Peyer's patch (tissue), 4 donors: ENCODE results near the gene RAB3A.

Source experiments
- CTCF ChIP-seq, 6 experiments: fragments of 450-650 bp in 4 of 6; fragments of 200-600 bp in 2 of 6; sonication (generic) in 1 of 6; IDR thresholded peaks; one replicate each; pipeline ENCODE4 v1.5.1; 2017 to 2019; ENCODE audit warnings: antibody characterized with exemption in 6 of 6, mild to moderate bottlenecking in 3 of 6, moderate library complexity in 1 of 6
- POLR2A ChIP-seq, 2 donors: fragments of 450-650 bp; IDR thresholded peaks; one replicate each; pipeline ENCODE4 v1.5.1; 2017; ENCODE audit warnings: antibody characterized with exemption in 2 of 2, mild to moderate bottlenecking in 2 of 2, moderate library complexity in 2 of 2

- no peak for TF ChIP-seq POLR2A (IDR thresholded peaks at IDR 0.05)
- no peak for TF ChIP-seq CTCF (IDR thresholded peaks at IDR 0.05)
These were observed 28.9 kb downstream of the RAB3A start for GRCh38 chr19:18174983-18175382.
